ENCODE results near the gene DMAC2L. TPM values are rescaled to one million over a fixed set of nuclear protein-coding genes. Genes with fewer than 3 reads are reported as not detected.
"Not testable (repeated sequence)": the region's sequence is repeated elsewhere in the genome, so short reads cannot be mapped to it uniquely, and the experiment has no call there.

DMAC2L gene
- total RNA-seq, 4 donors from 2014 or later = 3.0 to 18.9 (median 9.2) TPM

DNA sequence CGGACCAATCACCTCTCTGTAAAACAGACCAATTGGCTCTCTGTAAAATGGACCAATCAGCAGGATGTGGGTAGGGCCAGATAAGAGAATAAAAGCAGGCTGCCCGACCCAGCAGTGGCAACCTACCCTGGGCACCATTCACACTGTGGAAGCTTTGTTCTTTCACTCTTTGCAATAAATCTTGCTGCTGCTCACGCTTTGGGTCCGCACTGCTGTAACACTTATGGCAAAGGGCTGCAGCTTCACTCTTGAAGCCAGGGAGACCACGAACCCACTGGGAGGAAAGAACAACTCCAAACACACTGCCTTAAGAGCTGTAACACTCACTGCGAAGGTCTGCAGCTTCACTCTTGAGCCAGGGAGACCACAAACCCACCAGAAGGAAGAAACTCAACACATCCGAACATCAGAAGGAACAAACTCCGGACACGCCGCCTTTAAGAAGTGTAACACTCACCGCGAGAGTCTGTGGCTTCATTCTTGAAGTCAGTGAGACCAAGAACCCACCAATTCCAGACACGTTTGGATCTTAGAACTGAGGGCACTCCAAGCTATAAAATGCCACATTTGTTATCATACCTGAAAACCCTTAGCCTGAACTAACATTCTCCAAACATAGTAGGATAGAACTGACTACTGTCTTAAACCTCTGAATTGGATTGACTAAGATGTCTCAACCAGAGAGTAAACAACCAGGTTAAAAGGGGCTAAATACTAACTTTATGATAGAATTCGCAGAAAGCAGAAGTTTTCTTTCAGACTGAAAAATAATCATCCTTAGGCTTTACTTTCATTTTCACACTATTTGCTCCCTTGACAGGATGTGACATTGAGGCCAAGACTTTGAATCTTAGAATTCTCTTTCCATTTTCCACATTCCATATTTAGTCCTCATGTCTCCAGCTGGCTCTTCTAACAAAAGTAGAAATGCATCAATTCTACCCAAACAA, 50.9 kb downstream of the DMAC2L start:
- WGBS, 2 donors (ENCODE audit: low coverage in 1 of 2) = 38 to 71% methylated on average over 1 to 14 of the region's 14 CpGs
- Histone ChIP-seq H3K4me3 (peak overlapping the region in 1 of 4 donors; percentile 9), H3K27ac (peak overlapping the region; percentile 58 to 75 (median 68)), H3K27me3 (no peaks in the 10 kb centered on the region), H3K4me1 (peaks cover 3 to 31% (median 25%) of the 10 kb centered on the region in 4 donors), H3K36me3 (peaks cover 0 to 3% (median 0%) of the 10 kb centered on the region in 4 donors), H3K9me3 (no peaks in the 10 kb centered on the region)
- in situ Hi-C loops (cut with MboI; ENCODE audit: low pct_ligation_motif_present in 1 of 4, low pct_unique_long_range_greater_than_20kb in 1 of 4, low sequenced_read_pairs in 3 of 4) = no loop called here
- TF ChIP-seq EP300 (IDR thresholded peaks at IDR 0.05; ENCODE audit: low read depth) = no peak
- TF ChIP-seq POLR2A (IDR thresholded peaks at IDR 0.05) = no peak
- no peak for TF ChIP-seq POLR2AphosphoS5 (IDR thresholded peaks at IDR 0.05)
- TF ChIP-seq, protein P1, sequence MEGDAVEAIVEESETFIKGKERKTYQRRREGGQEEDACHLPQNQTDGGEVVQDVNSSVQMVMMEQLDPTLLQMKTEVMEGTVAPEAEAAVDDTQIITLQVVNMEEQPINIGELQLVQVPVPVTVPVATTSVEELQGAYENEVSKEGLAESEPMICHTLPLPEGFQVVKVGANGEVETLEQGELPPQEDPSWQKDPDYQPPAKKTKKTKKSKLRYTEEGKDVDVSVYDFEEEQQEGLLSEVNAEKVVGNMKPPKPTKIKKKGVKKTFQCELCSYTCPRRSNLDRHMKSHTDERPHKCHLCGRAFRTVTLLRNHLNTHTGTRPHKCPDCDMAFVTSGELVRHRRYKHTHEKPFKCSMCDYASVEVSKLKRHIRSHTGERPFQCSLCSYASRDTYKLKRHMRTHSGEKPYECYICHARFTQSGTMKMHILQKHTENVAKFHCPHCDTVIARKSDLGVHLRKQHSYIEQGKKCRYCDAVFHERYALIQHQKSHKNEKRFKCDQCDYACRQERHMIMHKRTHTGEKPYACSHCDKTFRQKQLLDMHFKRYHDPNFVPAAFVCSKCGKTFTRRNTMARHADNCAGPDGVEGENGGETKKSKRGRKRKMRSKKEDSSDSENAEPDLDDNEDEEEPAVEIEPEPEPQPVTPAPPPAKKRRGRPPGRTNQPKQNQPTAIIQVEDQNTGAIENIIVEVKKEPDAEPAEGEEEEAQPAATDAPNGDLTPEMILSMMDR (IDR thresholded peaks at IDR 0.05) = no peak
- intact Hi-C loops (cut with DNase I; ENCODE audit: low total_unique reads) = no loop called here
- DNase-seq = no peak

DNA sequence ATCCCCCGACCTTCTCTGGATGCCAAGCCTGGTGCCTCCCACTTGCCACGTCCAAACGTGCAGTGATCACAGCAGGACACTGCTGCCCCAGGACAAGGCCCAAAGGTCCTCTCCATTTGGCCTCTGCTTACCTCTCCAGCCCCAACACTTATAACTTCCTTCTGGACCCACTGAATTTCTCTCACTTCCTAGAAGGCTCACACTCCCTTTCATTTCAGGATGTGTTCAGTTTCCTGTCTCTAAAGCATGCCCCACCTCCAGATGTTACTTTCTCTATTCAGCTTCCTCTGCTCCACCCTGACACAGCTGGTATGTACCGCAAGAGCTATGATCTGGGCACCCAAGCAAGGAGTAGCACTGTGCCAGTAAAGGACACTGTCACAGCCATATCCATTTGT, 51.6 kb downstream of the DMAC2L start:
- intact Hi-C loops (cut with DNase I; ENCODE audit: low total_unique reads) (no loop called here), in situ Hi-C loops (cut with MboI; ENCODE audit: low pct_ligation_motif_present in 1 of 4, low pct_unique_long_range_greater_than_20kb in 1 of 4, low sequenced_read_pairs in 3 of 4) (no loop called here)
- Histone ChIP-seq H3K9me3 (no peaks in the 10 kb centered on the region), H3K4me1 (peaks cover 3 to 31% (median 26%) of the 10 kb centered on the region in 4 donors), H3K4me3 (peak overlapping the region in 1 of 4 donors; percentile 9), H3K27me3 (no peaks in the 10 kb centered on the region), H3K27ac (peak overlapping the region; percentile 58 to 75 (median 68)), H3K36me3 (no peaks in the 10 kb centered on the region)
- WGBS, 2 donors (ENCODE audit: low coverage in 1 of 2) = 26 to 44% methylated on average over 1 to 4 of the region's 4 CpGs
- peak; percentile 48 for DNase-seq
- TF ChIP-seq POLR2A (IDR thresholded peaks at IDR 0.05) (no peak), POLR2AphosphoS5 (IDR thresholded peaks at IDR 0.05) (peak in 2 of 3 donors; percentile 6 to 34), EP300 (IDR thresholded peaks at IDR 0.05; ENCODE audit: low read depth) (no peak)
- TF ChIP-seq, protein P1 (IDR thresholded peaks at IDR 0.05) = no peak

DNA sequence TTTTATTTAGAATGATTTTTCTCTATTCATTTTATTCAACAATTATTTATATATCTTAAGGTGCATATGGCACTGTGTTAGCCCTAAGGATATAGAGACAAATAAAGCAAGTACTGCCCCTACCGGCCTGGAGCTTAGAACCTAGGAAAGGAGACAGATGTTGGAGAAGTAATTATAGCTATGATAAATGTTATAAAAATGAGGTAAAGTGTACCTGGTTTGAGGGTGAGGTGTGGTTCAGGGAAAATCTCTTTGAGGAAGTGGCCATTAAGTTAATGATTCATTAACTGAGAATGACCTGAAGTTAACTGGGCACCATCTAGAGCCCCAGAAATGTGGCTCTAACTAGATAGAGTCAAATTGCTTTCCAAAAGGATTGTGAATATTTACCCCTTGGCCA, 52.7 kb downstream of the DMAC2L start:
- Histone ChIP-seq H3K4me1 (peaks cover 3 to 35% (median 29%) of the 10 kb centered on the region in 4 donors), H3K4me3 (no peak overlapping the region), H3K9me3 (no peaks in the 10 kb centered on the region), H3K27ac (peak overlapping the region; percentile 58 to 75 (median 68)), H3K27me3 (no peaks in the 10 kb centered on the region), H3K36me3 (no peaks in the 10 kb centered on the region)
- TF ChIP-seq, protein P1 (IDR thresholded peaks at IDR 0.05) = peak in 4 of 5 experiments; percentile 19 to 60 (median 42)
- TF ChIP-seq POLR2AphosphoS5 (IDR thresholded peaks at IDR 0.05) = no peak
- intact Hi-C loops (cut with DNase I; ENCODE audit: low total_unique reads) = no loop called here
- in situ Hi-C loops (cut with MboI; ENCODE audit: low pct_ligation_motif_present in 1 of 4, low pct_unique_long_range_greater_than_20kb in 1 of 4, low sequenced_read_pairs in 3 of 4) = no loop called here
- peak; percentile 41 for DNase-seq
- 36 to 46% methylated on average over 1 of the region's 1 CpG for WGBS, 2 donors (ENCODE audit: low coverage in 1 of 2)

DNA sequence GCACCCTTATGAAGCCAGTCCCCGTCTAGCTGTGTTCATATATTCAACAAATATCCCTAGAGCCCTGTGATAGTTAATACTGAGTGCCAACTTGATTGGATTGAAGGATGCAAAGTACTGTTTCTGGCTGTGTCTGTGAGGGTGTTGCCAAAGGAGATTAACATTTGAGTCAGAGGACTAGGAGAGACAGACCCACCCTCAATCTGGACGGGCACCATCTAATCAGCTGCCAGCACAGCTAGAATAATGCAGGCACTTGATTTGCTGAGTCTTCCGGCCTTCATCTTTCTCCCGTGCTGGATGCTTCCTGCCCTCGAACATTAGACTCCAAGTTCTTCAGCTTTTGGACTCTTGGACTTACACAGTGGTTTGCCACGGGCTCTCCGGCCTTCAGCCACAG, 53.4 kb downstream of the DMAC2L start:
- DNase-seq; intact Hi-C loops (cut with DNase I; ENCODE audit: low total_unique reads); H3K36me3 ChIP-seq; H3K27me3 ChIP-seq; in situ Hi-C loops (cut with MboI; ENCODE audit: low pct_ligation_motif_present in 1 of 4, low pct_unique_long_range_greater_than_20kb in 1 of 4, low sequenced_read_pairs in 3 of 4); H3K9me3 ChIP-seq; H3K4me3 ChIP-seq: not testable (repeated sequence)
- 85 to 86% methylated on average over 6 to 7 of the region's 7 CpGs for WGBS, 2 donors (ENCODE audit: low coverage in 1 of 2)
- Histone ChIP-seq H3K4me1 (peaks cover 3 to 35% (median 29%) of the 10 kb centered on the region in 4 donors), H3K27ac (peak overlapping the region; percentile 58 to 71 (median 68))

Data from transverse colon (tissue), 4 donors.